Right lobe of liver (tissue), 4 donors: Measurements from ENCODE around the gene ALMS1.

Experiments
- CTCF ChIP-seq, 4 donors: fragments of 200-600 bp in 3 of 4; fragments of 450-650 bp in 1 of 4; IDR thresholded peaks; one replicate each; pipeline versions ENCODE4 v1.5.1 to v1.8.0; 2016 to 2022; ENCODE audit warnings: antibody characterized with exemption in 4 of 4, mild to moderate bottlenecking in 2 of 4
- POLR2A ChIP-seq: fragments of 450-650 bp; IDR thresholded peaks from one replicate; pipeline ENCODE4 v1.6.1; 2017; ENCODE audit warnings: antibody characterized with exemption, mild to moderate bottlenecking
- donor health status: DM: no; HTN: no; CAD: no.
- donor health status: DM: no; HTN: no; CAD: no.
- donor health status: DM: no; HTN: yes; CAD: no.

GRCh38 chr2:73503992-73504570 lies 118.4 kb downstream of the ALMS1 start:
- TF ChIP-seq CTCF (IDR thresholded peaks at IDR 0.05) (no peak), POLR2A (no peak)
